Gastrocnemius medialis (tissue), 4 donors: Measurements from ENCODE around the gene CASP14. TPM values are rescaled to one million over a fixed set of nuclear protein-coding genes. Genes with fewer than 3 reads are reported as not detected.

Source experiments
- ATAC-seq, 2 donors: fragments of 150-250 bp; one replicate each; pipeline ENCODE4 v1.9.1; 2016
- DNase-seq, 2 donors: peaks; one replicate each; pipeline ENCODE4 v3.0.0-alpha.2; 2019
- H3K27ac ChIP-seq, 4 donors: fragments of 200-600 bp; sonication (generic); 1 replicate in 1 of 4; 2 replicates in 3 of 4; pipeline ENCODE4 v1.5.1; 2016 to 2018; ENCODE audit warnings: mild to moderate bottlenecking in 2 of 4, moderate library complexity in 1 of 4
- H3K27me3 ChIP-seq, 3 donors: fragments of 200-600 bp; sonication (generic) in 2 of 3; 1 replicate in 1 of 3; 2 replicates in 2 of 3; pipeline versions ENCODE4 v1.5.1 to v1.6.0; 2016 to 2019; ENCODE audit warnings: mild to moderate bottlenecking in 1 of 3, moderate library complexity in 1 of 3
- H3K36me3 ChIP-seq, 2 donors: fragments of 200-600 bp; sonication (generic) in 1 of 2; one replicate each; pipeline ENCODE4 v1.5.1; 2017 to 2018
- H3K4me1 ChIP-seq, 2 donors: fragments of 200-600 bp; sonication (generic) in 1 of 2; one replicate each; pipeline ENCODE4 v1.5.1; 2016 to 2017; ENCODE audit warnings: mild to moderate bottlenecking in 2 of 2
- H3K4me3 ChIP-seq, 4 donors: fragments of 200-600 bp; sonication (generic) in 3 of 4; 1 replicate in 1 of 4; 2 replicates in 3 of 4; pipeline ENCODE4 v1.5.1; 2016 to 2019; ENCODE audit warnings: mild to moderate bottlenecking in 2 of 4
- H3K9me3 ChIP-seq, 3 donors: fragments of 200-600 bp; sonication (generic) in 2 of 3; 1 replicate in 1 of 3; 2 replicates in 2 of 3; pipeline ENCODE4 v1.5.1; 2016 to 2019
- POLR2A ChIP-seq, 2 donors: fragments of 450-650 bp; IDR thresholded peaks; one replicate each; pipeline ENCODE4 v1.6.1; 2017; ENCODE audit warnings: antibody characterized with exemption in 2 of 2, mild to moderate bottlenecking in 2 of 2, moderate library complexity in 2 of 2
- in situ Hi-C, 4 donors: fragments of 200-750 bp; cut with MboI; loops; one replicate each; pipeline versions ENCODE4 v1.15.0 to v1.8.0; 2017; ENCODE audit warnings: low sequenced_read_pairs in 4 of 4
- intact Hi-C: fragments of 100-400 bp; cut with DNase I; formaldehyde crosslinking; loops from one replicate; pipeline ENCODE4 v1.15.1; 2023; ENCODE audit warnings: low total_unique reads
- total RNA-seq, 4 donors: library from RNA; depleted of rRNA; stranded (reverse); fragments of >200 nt; gene quantifications; one replicate each; pipeline versions ENCODE4 v1.1.0 to v1.2.3, GENCODE V29; 2016
- TF ChIP-seq, protein P1 (sequence below), 5 experiments: fragments of 450-650 bp in 3 of 5; fragments of 200-600 bp in 2 of 5; sonication (generic) in 2 of 5; IDR thresholded peaks in 4 of 5; conservative IDR thresholded peaks in 1 of 5; 1 replicate in 4 of 5; 2 replicates in 1 of 5; pipeline ENCODE4 v1.5.1; 2016 to 2019; ENCODE audit warnings: antibody characterized with exemption in 5 of 5, mild to moderate bottlenecking in 3 of 5, moderate library complexity in 3 of 5

Gene CASP14
- total RNA-seq, 4 donors from 2014 or later: not detected

GRCh38 chr19:15104411-15104810 is 55.1 kb downstream of the CASP14 start:
- no peak for ATAC-seq
- Histone ChIP-seq H3K4me3 (no peak overlapping the region), H3K36me3 (no peaks in the 10 kb centered on the region), H3K27me3 (peaks cover 10 to 29% (median 12%) of the 10 kb centered on the region in 3 donors), H3K9me3 (peaks cover 0 to 4% (median 4%) of the 10 kb centered on the region in 3 donors), H3K27ac (no peak overlapping the region), H3K4me1 (peaks cover 0 to 2% of the 10 kb centered on the region in 2 donors)
- no peak for TF ChIP-seq POLR2A (IDR thresholded peaks at IDR 0.05)
- TF ChIP-seq, protein P1, sequence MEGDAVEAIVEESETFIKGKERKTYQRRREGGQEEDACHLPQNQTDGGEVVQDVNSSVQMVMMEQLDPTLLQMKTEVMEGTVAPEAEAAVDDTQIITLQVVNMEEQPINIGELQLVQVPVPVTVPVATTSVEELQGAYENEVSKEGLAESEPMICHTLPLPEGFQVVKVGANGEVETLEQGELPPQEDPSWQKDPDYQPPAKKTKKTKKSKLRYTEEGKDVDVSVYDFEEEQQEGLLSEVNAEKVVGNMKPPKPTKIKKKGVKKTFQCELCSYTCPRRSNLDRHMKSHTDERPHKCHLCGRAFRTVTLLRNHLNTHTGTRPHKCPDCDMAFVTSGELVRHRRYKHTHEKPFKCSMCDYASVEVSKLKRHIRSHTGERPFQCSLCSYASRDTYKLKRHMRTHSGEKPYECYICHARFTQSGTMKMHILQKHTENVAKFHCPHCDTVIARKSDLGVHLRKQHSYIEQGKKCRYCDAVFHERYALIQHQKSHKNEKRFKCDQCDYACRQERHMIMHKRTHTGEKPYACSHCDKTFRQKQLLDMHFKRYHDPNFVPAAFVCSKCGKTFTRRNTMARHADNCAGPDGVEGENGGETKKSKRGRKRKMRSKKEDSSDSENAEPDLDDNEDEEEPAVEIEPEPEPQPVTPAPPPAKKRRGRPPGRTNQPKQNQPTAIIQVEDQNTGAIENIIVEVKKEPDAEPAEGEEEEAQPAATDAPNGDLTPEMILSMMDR (IDR thresholded peaks at IDR 0.05 in 4 of 5, conservative IDR thresholded peaks at IDR 0.05 in 1 of 5): no peak
- DNase-seq: no peak
- intact Hi-C loops (no loop called here), in situ Hi-C loops (no loop called here)

- peaks cover 10 to 29% (median 12%) of the 10 kb centered on the region in 3 donors for H3K27me3 ChIP-seq
- ATAC-seq: no peak
- no peak overlapping the region for H3K27ac ChIP-seq
- no peak overlapping the region for H3K4me3 ChIP-seq
- TF ChIP-seq POLR2A (IDR thresholded peaks at IDR 0.05): no peak
- H3K4me1 ChIP-seq: peaks cover 0 to 2% of the 10 kb centered on the region in 2 donors
- intact Hi-C loops: no loop called here
- no peak for DNase-seq
- in situ Hi-C loops: no loop called here
- peaks cover 0 to 4% (median 4%) of the 10 kb centered on the region in 3 donors for H3K9me3 ChIP-seq
- H3K36me3 ChIP-seq: no peaks in the 10 kb centered on the region
Observed at GRCh38 chr19:15105044-15105443, 55.8 kb downstream of the CASP14 start.

DNA sequence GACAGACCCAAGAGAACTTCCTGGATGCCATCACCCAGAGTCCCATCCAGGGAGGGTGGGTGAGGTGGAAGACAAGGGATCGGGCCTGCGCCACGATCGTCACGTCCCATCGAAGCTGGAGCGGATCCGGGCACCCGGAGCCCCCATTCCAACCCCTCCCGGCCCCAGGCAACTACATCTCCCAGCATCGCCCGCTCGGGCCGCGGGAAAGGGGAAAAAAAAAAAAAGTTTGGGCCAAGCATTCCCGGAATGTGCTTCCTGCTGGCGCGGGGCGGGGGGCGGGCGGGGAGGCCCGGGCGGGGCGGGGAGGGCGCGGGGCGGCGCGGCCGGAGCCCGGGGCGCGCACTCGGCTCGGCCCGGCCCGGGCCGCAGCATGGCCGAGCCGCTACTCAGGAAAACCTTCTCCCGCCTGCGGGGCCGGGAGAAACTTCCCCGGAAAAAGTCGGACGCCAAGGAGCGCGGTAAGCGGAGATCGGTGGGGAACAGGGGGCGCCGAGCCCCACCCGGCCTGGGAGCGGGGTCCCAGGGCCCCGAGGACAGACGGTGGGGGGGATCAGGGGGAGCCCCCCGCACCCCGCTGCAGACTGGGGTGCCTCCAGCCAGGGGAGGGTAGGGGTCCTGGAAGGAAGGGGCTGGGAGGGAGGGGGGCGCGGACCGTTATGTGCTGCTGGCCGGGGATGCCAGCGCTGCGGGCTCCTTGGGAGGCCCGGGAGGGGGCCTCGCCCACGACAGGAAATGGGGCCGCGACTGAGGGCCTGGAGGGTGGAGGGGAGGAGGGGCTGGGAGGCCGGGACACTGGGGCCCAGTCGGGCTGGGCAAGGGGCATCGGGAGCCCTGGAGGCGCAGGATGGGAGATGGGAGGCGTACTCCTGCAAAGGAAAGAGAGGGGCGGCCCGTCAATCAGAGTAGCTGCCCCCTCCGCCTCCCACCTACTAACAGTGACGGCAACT is 58.1 kb downstream of the CASP14 start, which contains the start of gene SYDE1:
Gene SYDE1, plus strand, starts transcription at position 341 of the 950 bp plus-strand sequence. Its CDS starts 33 bp downstream, at position 374.
- Histone ChIP-seq H3K27ac (peak within 1 kb of the TSS; percentile 79 to 87 (median 80)), H3K27me3 (peaks cover 10 to 29% (median 12%) of the 10 kb centered on the region in 3 donors), H3K4me1 (peaks cover 0 to 2% of the 10 kb centered on the region in 2 donors), H3K36me3 (no peaks in the 10 kb centered on the region), H3K4me3 (peak within 1 kb of the TSS; percentile 65 to 79 (median 78)), H3K9me3 (peaks cover 0 to 4% (median 4%) of the 10 kb centered on the region in 3 donors)
- TF ChIP-seq, protein P1 (IDR thresholded peaks at IDR 0.05 in 4 of 5, conservative IDR thresholded peaks at IDR 0.05 in 1 of 5): no peak
- no peak for TF ChIP-seq POLR2A (IDR thresholded peaks at IDR 0.05)
- DNase-seq: no peak
- peak; percentile 31 to 53 for ATAC-seq
- in situ Hi-C loops: no loop called here
- intact Hi-C loops: no loop called here

Other genes starting within 250 kb of the CASP14 start
- not detected for gene OR7A5, start 214.3 kb upstream of the CASP14 start, total RNA-seq
- under 1 TPM; 0.02 to 0.05 (median 0.04) TPM for gene OR7C1, start 214.3 kb upstream of the CASP14 start, total RNA-seq
- not detected for gene OR7A10, start 200.6 kb upstream of the CASP14 start, total RNA-seq
- gene OR7A17, start 163.3 kb upstream of the CASP14 start, total RNA-seq: not detected
- not detected for gene OR7C2, start 108.0 kb upstream of the CASP14 start, total RNA-seq
- not detected for gene SLC1A6, start 69.6 kb upstream of the CASP14 start, total RNA-seq
- not detected for gene OR1I1, start 32.7 kb downstream of the CASP14 start, total RNA-seq
- 1 to 10 TPM; 3.2 to 6.3 (median 5.2) TPM for gene SYDE1, start 57.9 kb downstream of the CASP14 start, total RNA-seq
- 10 to 100 TPM in 3 of 4 donors, 1 to 10 TPM in 1; 6.4 to 53.3 (median 32.7) TPM for gene NOTCH3, start 151.5 kb downstream of the CASP14 start, total RNA-seq
- gene EPHX3, start 183.0 kb downstream of the CASP14 start, total RNA-seq: not detected